Calu3 (cell line): ENCODE measurements around the gene ARHGAP15. TPM values are rescaled to one million over a fixed set of nuclear protein-coding genes. Genes with fewer than 3 reads are reported as not detected.

Experiments
- BruUV-seq: library from RNA; stranded (reverse); fragments of 400-500 nt; replicated peaks from 2 replicates; lab custom pipeline; 2021; lab: Mats Ljungman, UMichigan
- CTCF ChIA-PET: fragments of 300-600 bp; sonication (Branson Sonifier 250); formaldehyde crosslinking; loops from one replicate; lab custom pipeline; 2022; ENCODE audit warnings: antibody characterized with exemption; lab: Charles Lee
- DNase-seq: peaks from one replicate; pipeline ENCODE4 v3.0.0; 2022
- H3K27ac Mint-ChIP-seq: one replicate; pipeline ENCODE4 v1.8.0; 2022; ENCODE audit warnings: mixed read lengths; ENCODE audit not compliant: unreplicated experiment
- H3K27me3 Mint-ChIP-seq: one replicate; pipeline ENCODE4 v1.8.0; 2022; ENCODE audit warnings: mixed read lengths; ENCODE audit not compliant: unreplicated experiment
- H3K36me3 Mint-ChIP-seq: one replicate; pipeline ENCODE4 v1.8.0; 2022; ENCODE audit warnings: mild to moderate bottlenecking, moderate library complexity, mixed read lengths; ENCODE audit not compliant: insufficient read depth, unreplicated experiment
- H3K4me1 Mint-ChIP-seq: one replicate; pipeline ENCODE4 v1.8.0; 2022; ENCODE audit warnings: mild to moderate bottlenecking, low read depth, mixed read lengths; ENCODE audit not compliant: unreplicated experiment
- H3K4me3 Mint-ChIP-seq: one replicate; pipeline ENCODE4 v1.8.0; 2022; ENCODE audit warnings: mild to moderate bottlenecking, low read depth, moderate library complexity, mixed read lengths; ENCODE audit not compliant: unreplicated experiment
- H3K9me3 Mint-ChIP-seq: one replicate; pipeline ENCODE4 v1.8.0; 2022; ENCODE audit warnings: low read depth, mixed read lengths; ENCODE audit not compliant: unreplicated experiment
- CTCF ChIP-seq: fragments of 200-600 bp; IDR thresholded peaks from one replicate; pipeline ENCODE4 v1.8.0; 2022; ENCODE audit warnings: antibody characterized with exemption; ENCODE audit not compliant: unreplicated experiment
- intact Hi-C: fragments of 100-400 bp; cut with micrococcal nuclease; formaldehyde crosslinking; loops from one replicate; pipeline ENCODE4 v1.10.0; 2022; ENCODE audit not compliant: unreplicated experiment
- total RNA-seq: library from RNA; stranded (reverse); gene quantifications from 2 replicates; pipeline ENCODE4 v1.2.3, GENCODE V29; 2022

Gene ARHGAP15
- total RNA-seq, 1 experiment from 2014 or later = not detected

DNA sequence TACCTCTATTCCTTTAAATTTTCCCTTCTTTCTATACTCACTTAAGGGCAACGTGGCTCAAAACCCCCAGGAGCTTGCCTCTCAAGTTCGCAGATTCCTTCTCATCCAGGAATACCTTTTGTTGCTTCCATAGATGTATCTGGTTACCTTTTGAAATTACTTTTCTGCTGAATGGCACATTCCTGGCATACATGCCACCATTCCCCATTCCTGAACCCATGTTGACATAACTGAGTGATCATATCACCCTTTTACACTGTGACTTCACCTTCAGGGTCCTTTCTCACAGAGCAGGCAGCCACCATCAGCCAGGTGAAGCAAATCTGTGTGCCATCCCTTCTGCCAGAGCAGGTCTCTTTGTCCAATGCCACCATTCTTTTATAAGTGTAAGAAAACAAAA lies 615.8 kb downstream of the ARHGAP15 start:
- Mint-ChIP-seq H3K27me3 (no peaks in the 10 kb centered on the region), H3K4me3 (no peak overlapping the region), H3K4me1 (peaks cover 9% of the 10 kb centered on the region), H3K27ac (no peak overlapping the region), H3K9me3 (no peaks in the 10 kb centered on the region), H3K36me3 (no peaks in the 10 kb centered on the region)
- TF ChIP-seq CTCF = no peak
- CTCF ChIA-PET = no interaction called here
- intact Hi-C loops = no loop called here
- BruUV-seq = no TSS peak
- peak; percentile 6 for DNase-seq

GRCh38 chr2:143754742-143755141 lies 625.5 kb downstream of the ARHGAP15 start:
- Mint-ChIP-seq H3K36me3 (no peaks in the 10 kb centered on the region), H3K9me3 (no peaks in the 10 kb centered on the region), H3K4me3 (no peak overlapping the region), H3K27ac (no peak overlapping the region), H3K27me3 (no peaks in the 10 kb centered on the region), H3K4me1 (peaks cover 7% of the 10 kb centered on the region)
- CTCF ChIA-PET = no interaction called here
- intact Hi-C loops = no loop called here
- no TSS peak for BruUV-seq
- DNase-seq = no peak
- TF ChIP-seq CTCF = no peak

DNA sequence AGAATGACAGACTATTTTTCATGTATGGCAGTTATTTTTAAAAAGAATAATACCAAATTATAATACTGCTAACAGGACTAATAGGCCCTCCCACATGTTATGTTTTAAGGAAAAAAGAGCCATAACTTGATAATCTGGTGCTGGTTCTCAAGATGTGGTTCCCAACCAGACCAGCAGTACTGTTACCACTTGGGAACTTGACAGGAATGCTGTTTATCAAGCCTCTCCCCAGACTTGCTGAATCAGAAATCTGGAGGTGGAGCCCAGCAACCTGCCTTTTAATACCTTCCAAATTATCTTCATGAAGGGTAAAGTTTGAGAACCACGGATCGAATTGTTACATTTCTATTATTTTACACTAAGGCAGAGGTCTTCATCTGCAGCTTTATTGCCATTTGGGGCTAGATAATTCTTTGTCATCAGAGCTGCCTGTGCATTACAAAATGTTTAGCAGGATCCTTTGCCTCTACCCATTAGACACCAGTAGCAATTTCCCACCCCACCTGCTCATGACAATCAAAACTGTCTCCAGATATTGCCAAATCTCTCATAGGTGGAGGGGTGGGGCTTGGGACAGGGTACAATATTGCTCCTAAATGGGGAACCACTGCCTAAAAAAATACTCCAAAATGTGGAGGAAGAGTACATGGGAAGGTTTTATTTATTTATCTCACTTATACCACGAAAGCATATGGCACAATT lies 629.6 kb downstream of the ARHGAP15 start:
- DNase-seq = peak; percentile 15
- intact Hi-C loops = no loop called here
- no peaks in the 10 kb centered on the region for H3K9me3 Mint-ChIP-seq
- CTCF ChIA-PET = no interaction called here
- H3K4me3 Mint-ChIP-seq = no peak overlapping the region
- H3K27me3 Mint-ChIP-seq = no peaks in the 10 kb centered on the region
- no peaks in the 10 kb centered on the region for H3K36me3 Mint-ChIP-seq
- TF ChIP-seq CTCF = no peak
- H3K27ac Mint-ChIP-seq = no peak overlapping the region
- H3K4me1 Mint-ChIP-seq = peaks cover 9% of the 10 kb centered on the region
- no TSS peak for BruUV-seq

DNA sequence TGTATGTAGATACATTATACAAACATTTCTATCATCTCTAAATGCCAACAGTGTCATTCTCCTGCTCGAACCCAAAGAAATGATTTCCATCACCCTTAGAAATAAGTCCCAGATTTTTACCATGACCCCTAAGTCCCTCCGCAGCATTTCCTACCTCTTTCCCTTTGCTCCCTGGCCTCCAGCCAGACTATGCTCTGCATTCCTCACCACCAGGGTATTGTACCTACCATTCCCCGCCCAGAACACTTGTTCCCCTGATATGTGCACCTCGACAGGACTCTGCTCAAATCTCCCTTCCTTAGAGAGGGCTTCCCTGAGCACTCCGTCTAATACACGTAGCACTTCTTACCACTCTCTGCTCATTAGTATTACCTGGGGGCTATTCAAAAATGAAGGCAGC lies 630.2 kb downstream of the ARHGAP15 start:
- CTCF ChIA-PET = no interaction called here
- BruUV-seq = no TSS peak
- intact Hi-C loops = no loop called here
- Mint-ChIP-seq H3K4me3 (no peak overlapping the region), H3K27ac (no peak overlapping the region), H3K27me3 (no peaks in the 10 kb centered on the region), H3K4me1 (peaks cover 9% of the 10 kb centered on the region), H3K9me3 (no peaks in the 10 kb centered on the region), H3K36me3 (no peaks in the 10 kb centered on the region)
- peak; percentile 8 for DNase-seq
- no peak for TF ChIP-seq CTCF
